Endodermal cell (in vitro differentiated cells): Measurements from ENCODE around the gene GOLGA6B. TPM values are rescaled to one million over a fixed set of nuclear protein-coding genes. Genes with fewer than 3 reads are reported as not detected.
A peak's percentile ranks its signal among the peaks of the same experiment; 100 is the strongest.
"Not testable (repeated sequence)": the region's sequence is repeated elsewhere in the genome, so short reads cannot be mapped to it uniquely, and the experiment has no call there.

Source experiments
- DNase-seq: peaks from one replicate; pipeline ENCODE4 v3.0.0-alpha.2; 2017
- H3K27ac ChIP-seq: 2 replicates; pipeline ENCODE4 v1.5.1; 2013; ENCODE audit warnings: mild to moderate bottlenecking, low read depth, low read length, moderate library complexity
- H3K27me3 ChIP-seq: 2 replicates; pipeline ENCODE4 v1.6.1; 2013; ENCODE audit warnings: mild to moderate bottlenecking, low read length, moderate library complexity; ENCODE audit not compliant: insufficient read depth, control insufficient read depth, poor library complexity, severe bottlenecking
- H3K36me3 ChIP-seq: 2 replicates; pipeline ENCODE4 v1.7.0; 2013; ENCODE audit warnings: mild to moderate bottlenecking, low read length, moderate library complexity; ENCODE audit not compliant: control insufficient read depth, insufficient read depth
- H3K4me1 ChIP-seq: one replicate; pipeline ENCODE4 v1.7.0; 2013; ENCODE audit warnings: low read length; ENCODE audit not compliant: control insufficient read depth, insufficient read depth
- H3K4me3 ChIP-seq: 2 replicates; pipeline ENCODE4 v1.5.1; 2013; ENCODE audit warnings: mild to moderate bottlenecking, low read length, moderate library complexity
- H3K9ac ChIP-seq: 2 replicates; pipeline ENCODE4 v1.6.1; 2013; ENCODE audit warnings: mild to moderate bottlenecking, low read length, moderate library complexity; ENCODE audit not compliant: poor library complexity, severe bottlenecking; ENCODE audit errors: extremely low read depth
- H3K9me3 ChIP-seq: 2 replicates; pipeline ENCODE4 v1.6.1; 2013; ENCODE audit warnings: mild to moderate bottlenecking, low read length, moderate library complexity; ENCODE audit not compliant: control insufficient read depth
- H3K27ac Mint-ChIP-seq: 2 replicates; pipeline ENCODE4 v1.8.0; 2020; ENCODE audit warnings: mixed read lengths
- H3K27me3 Mint-ChIP-seq: 2 replicates; pipeline ENCODE4 v1.8.0; 2021; ENCODE audit warnings: mild to moderate bottlenecking, mixed read lengths; ENCODE audit not compliant: insufficient read depth
- H3K36me3 Mint-ChIP-seq: 2 replicates; pipeline ENCODE4 v1.8.0; 2020; ENCODE audit warnings: low read depth, mixed read lengths
- H3K4me1 Mint-ChIP-seq: 2 replicates; pipeline ENCODE4 v1.8.0; 2020; ENCODE audit warnings: mixed read lengths
- H3K4me3 Mint-ChIP-seq: 2 replicates; pipeline ENCODE4 v1.8.0; 2020; ENCODE audit warnings: mild to moderate bottlenecking, moderate library complexity, mixed read lengths
- H3K9me3 Mint-ChIP-seq: 2 replicates; pipeline ENCODE4 v1.8.0; 2020; ENCODE audit warnings: mild to moderate bottlenecking, mixed read lengths
- WGBS, 2 experiments: methylation state at CpG; one replicate each; pipeline versions ENCODE4 v1.1.5 to v1.1.7; 2013; ENCODE audit warnings: missing lambda C conversion rate in 2 of 2, mixed read lengths in 1 of 2; ENCODE audit not compliant: insufficient coverage in 1 of 2, insufficient read length in 1 of 2; 5-methylcytosine and 5-hydroxymethylcytosine counted together
- total RNA-seq, 2 donors: library from RNA; stranded (reverse); fragmentation: NEBNext Ultra II Directional in 1 of 2; extraction: Animal tissue kit (Norgen Biotek cat#: 25700) in 1 of 2; gene quantifications; 2 replicates in 1 of 2; 3 replicates in 1 of 2; pipeline ENCODE4 v1.2.1, GENCODE V29; 2021
- TF ChIP-seq, protein P1 (sequence below): fragments of 200-600 bp; sonication (generic); conservative IDR thresholded peaks from 2 replicates; pipeline ENCODE4 v1.5.0; 2021; ENCODE audit warnings: antibody characterized with exemption, mild to moderate bottlenecking

Gene GOLGA6B
- total RNA-seq, 2 donors from 2014 or later, result not detected

DNA sequence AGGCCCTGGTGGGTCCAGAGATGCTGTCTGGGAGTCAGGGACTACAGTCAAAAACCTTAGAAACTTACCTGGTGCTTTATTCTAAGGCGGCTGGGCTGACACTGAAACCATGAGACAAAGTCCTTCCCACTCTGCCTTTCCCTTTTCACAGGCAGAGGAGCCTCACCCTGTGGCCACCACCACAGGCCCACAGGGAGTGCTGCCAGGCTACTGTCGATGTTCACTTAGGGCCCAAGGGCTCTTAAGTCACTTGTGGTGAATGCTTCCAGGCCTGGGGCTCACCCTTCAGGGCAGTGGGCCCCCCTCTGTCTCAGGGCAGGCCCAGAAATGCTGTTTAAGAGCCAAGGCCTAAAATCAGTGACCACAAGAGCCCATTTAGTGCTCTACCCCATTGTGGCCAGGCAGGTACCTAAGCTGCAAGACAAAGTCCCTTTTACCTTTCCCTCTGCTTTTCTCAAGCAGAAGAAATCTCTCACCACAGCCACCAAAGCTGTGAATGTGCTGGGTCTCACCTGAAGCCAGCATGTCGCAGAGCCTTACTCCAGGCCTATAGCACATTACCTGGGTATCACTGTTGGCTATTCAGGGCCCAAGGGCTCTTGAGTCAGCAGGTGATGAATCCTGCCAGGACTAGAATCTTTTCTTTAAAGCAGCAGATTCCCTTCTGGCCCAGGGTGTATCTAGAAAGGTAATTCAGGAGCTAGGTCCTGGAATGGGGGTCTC, 39.5 kb upstream of the GOLGA6B start:
- no peak overlapping the region for H3K4me3 ChIP-seq
- no peaks in the 10 kb centered on the region for H3K9me3 Mint-ChIP-seq
- H3K4me1 ChIP-seq, result no peaks in the 10 kb centered on the region
- H3K27me3 ChIP-seq, result no peaks in the 10 kb centered on the region
- peaks cover 15% of the 10 kb centered on the region for H3K4me1 Mint-ChIP-seq
- no peak for DNase-seq
- no peaks in the 10 kb centered on the region for H3K36me3 ChIP-seq
- TF ChIP-seq, protein P1, sequence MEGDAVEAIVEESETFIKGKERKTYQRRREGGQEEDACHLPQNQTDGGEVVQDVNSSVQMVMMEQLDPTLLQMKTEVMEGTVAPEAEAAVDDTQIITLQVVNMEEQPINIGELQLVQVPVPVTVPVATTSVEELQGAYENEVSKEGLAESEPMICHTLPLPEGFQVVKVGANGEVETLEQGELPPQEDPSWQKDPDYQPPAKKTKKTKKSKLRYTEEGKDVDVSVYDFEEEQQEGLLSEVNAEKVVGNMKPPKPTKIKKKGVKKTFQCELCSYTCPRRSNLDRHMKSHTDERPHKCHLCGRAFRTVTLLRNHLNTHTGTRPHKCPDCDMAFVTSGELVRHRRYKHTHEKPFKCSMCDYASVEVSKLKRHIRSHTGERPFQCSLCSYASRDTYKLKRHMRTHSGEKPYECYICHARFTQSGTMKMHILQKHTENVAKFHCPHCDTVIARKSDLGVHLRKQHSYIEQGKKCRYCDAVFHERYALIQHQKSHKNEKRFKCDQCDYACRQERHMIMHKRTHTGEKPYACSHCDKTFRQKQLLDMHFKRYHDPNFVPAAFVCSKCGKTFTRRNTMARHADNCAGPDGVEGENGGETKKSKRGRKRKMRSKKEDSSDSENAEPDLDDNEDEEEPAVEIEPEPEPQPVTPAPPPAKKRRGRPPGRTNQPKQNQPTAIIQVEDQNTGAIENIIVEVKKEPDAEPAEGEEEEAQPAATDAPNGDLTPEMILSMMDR, result no peak
- 88 to 94% methylated on average over 2 to 3 of the region's 3 CpGs for WGBS, 2 experiments
- no peaks in the 10 kb centered on the region for H3K36me3 Mint-ChIP-seq
- no peak overlapping the region for H3K27ac ChIP-seq
- H3K4me3 Mint-ChIP-seq, result no peak overlapping the region
- H3K9me3 ChIP-seq, result no peaks in the 10 kb centered on the region
- no peaks in the 10 kb centered on the region for H3K27me3 Mint-ChIP-seq
- peak overlapping the region; percentile 24 for H3K27ac Mint-ChIP-seq
- no peak overlapping the region for H3K9ac ChIP-seq

DNA sequence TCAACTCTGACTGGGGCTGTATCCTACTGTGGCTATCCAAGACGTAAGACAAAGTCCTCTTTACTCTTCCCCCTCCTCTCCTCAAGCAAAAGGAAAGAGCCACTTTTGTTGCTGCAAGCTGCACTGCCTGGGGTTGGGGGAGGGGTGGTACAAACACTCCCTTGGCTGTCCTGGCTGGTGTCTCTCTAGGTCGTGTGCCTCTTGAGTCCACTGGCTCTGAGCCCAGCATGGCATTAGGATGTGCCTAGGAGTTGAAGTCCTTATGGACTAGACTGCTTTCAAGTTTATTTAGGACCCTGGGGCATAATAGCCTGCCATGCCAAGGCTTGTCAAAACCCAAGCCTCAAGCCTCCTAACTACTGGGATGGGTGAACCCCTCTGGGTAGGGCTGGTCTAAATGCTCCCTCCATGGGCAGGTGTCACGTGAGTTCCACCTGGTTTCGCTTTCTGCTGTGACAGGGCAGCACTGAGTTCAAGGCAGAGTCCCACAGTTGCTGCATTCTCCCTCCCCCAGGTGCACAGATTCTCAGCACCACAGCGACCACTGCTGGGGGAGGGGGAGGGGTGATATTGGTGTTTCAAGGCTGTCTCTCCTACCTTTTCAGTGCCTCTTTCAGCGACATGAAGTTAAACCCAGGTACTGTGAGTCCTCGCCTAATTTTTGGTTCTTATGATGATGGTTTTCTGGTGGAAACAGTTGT, 38.8 kb upstream of the GOLGA6B start:
- WGBS, 2 experiments, result 33 to 34% methylated on average over 1 to 6 of the region's 7 CpGs
- H3K27ac ChIP-seq, H3K36me3 ChIP-seq, H3K27me3 Mint-ChIP-seq, H3K27me3 ChIP-seq, H3K9me3 ChIP-seq, H3K4me3 ChIP-seq, H3K4me3 Mint-ChIP-seq, H3K9me3 Mint-ChIP-seq, H3K9ac ChIP-seq, H3K36me3 Mint-ChIP-seq, H3K4me1 ChIP-seq: not testable (repeated sequence)
- H3K27ac Mint-ChIP-seq, result peak overlapping the region; percentile 29
- H3K4me1 Mint-ChIP-seq, result peaks cover 15% of the 10 kb centered on the region
- TF ChIP-seq, protein P1, result peak; percentile 53
- DNase-seq, result peak; percentile 75

DNA sequence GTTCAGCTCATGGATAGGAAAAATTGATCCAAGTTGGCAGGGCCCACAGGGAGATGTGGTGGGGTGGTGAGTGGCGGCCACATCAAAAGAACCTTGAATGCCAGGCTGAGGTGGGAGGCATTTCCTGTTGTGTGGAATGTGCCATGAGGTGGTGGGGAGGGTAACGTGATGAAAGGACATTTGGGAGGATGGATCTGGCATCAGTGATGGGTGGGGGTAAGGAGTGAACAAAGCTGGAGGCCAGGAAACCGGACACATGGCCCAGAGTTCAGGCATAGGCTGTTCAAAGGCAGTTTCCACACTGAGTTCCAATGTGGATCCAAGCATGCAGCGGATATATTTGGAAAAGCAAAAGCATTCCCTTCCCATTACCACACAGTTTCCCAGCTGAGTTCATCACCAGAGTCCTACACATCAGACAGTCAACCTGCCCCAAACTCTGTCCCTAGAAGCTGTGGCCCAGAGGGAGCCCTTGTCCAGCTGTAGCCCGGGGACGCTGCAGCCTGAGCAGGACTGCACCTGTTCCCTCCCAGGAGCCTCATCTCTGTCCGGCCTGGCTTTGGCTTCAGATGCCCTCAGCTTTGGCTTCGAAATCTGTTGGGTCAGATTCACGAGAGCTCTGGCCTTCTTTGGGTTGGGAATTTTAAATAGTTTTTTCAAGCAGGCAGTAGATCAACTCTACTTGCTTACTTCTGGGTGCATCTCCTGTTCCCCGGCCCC, 37.8 kb upstream of the GOLGA6B start:
- DNase-seq, result peak; percentile 41
- Histone ChIP-seq H3K27ac (no peak overlapping the region), H3K9me3 (no peaks in the 10 kb centered on the region), H3K36me3 (no peaks in the 10 kb centered on the region), H3K27me3 (no peaks in the 10 kb centered on the region), H3K9ac (no peak overlapping the region), H3K4me1 (no peaks in the 10 kb centered on the region), H3K4me3 (no peak overlapping the region)
- TF ChIP-seq, protein P1, result no peak
- H3K27ac Mint-ChIP-seq, result no peak overlapping the region
- H3K27me3 Mint-ChIP-seq, result no peaks in the 10 kb centered on the region
- H3K9me3 Mint-ChIP-seq, result no peaks in the 10 kb centered on the region
- H3K36me3 Mint-ChIP-seq, result no peaks in the 10 kb centered on the region
- H3K4me3 Mint-ChIP-seq, result no peak overlapping the region
- 88 to 100% methylated on average over 5 to 10 of the region's 10 CpGs for WGBS, 2 experiments
- peaks cover 15% of the 10 kb centered on the region for H3K4me1 Mint-ChIP-seq

DNA sequence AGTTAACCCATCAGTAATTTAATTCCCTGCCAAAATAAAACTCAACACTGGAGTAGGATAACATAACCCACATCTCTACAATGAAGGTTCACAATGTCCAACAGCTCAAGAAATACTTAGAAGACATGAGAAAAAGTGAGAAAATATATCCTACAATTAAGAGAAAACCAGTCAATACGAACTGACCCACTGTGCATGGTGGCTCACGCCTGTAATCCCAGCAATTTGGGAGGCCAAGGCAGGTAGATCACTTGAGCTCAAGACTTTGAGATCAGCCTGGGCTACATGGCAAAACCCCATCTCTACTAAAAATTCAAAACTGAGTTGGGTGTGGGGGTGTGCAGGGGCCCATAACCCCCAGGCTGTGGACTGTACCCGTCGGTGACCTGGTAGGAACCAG, 30.6 kb upstream of the GOLGA6B start:
- H3K4me1 Mint-ChIP-seq, H3K9me3 ChIP-seq, H3K27me3 Mint-ChIP-seq, H3K9ac ChIP-seq, H3K9me3 Mint-ChIP-seq, DNase-seq, H3K4me1 ChIP-seq, H3K27me3 ChIP-seq, H3K4me3 Mint-ChIP-seq, H3K27ac Mint-ChIP-seq, H3K27ac ChIP-seq, H3K4me3 ChIP-seq, H3K36me3 Mint-ChIP-seq, H3K36me3 ChIP-seq: not testable (repeated sequence)
- 80 to 95% methylated on average over 1 to 4 of the region's 4 CpGs for WGBS, 2 experiments

DNA sequence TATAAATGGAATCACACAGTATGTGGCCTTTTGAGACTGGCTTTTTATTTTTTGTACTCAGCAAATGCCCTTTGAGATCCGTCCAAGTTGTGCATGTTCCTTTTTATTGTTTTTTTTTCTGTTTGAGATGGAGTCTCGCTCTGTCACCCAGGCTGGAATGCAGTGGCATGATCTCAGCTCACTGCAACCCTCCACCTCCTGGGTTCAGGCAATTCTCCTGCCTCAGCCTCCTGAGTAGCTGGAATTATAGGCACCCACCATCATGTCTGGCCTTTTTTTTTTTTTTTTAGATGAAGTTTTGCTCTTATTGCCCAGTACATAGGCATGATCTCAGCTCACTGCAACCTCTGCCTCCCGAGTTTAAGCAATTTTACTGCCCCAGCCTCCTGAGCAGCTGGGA, 28.3 kb upstream of the GOLGA6B start:
- not testable (repeated sequence) for H3K27me3 ChIP-seq, H3K36me3 ChIP-seq, H3K4me3 ChIP-seq, H3K4me1 ChIP-seq, H3K9me3 Mint-ChIP-seq, H3K36me3 Mint-ChIP-seq, H3K9me3 ChIP-seq, DNase-seq, H3K4me1 Mint-ChIP-seq, H3K9ac ChIP-seq, H3K4me3 Mint-ChIP-seq, H3K27ac ChIP-seq, H3K27me3 Mint-ChIP-seq, H3K27ac Mint-ChIP-seq
- 85 to 93% methylated on average over 2 to 3 of the region's 3 CpGs for WGBS, 2 experiments
